HEK293T (cell line): Measurements from ENCODE around the gene URAD.

Experiments
- CTCF ChIA-PET: fragments of 350-600 bp; formaldehyde crosslinking; extraction: SDS; loops from one replicate; lab custom pipeline; 2021; ENCODE audit warnings: antibody characterized with exemption, inconsistent platforms; lab: Yijun Ruan, JAX
- POLR2A ChIA-PET: fragments of 350-600 bp; formaldehyde crosslinking; extraction: SDS; loops from one replicate; lab custom pipeline; 2020; ENCODE audit warnings: antibody characterized with exemption, inconsistent platforms; lab: Yijun Ruan, JAX
- DNase-seq: peaks from one replicate; pipeline ENCODE4 v3.0.0; 2012; ENCODE audit warnings: mixed read lengths; ENCODE audit errors: extremely low spot score
- ARNT ChIP-seq: fragments of 450-650 bp; IDR thresholded peaks from 2 replicates; pipeline ENCODE4 v1.6.1; 2017; ENCODE audit warnings: mild to moderate bottlenecking
- BHLHE40 ChIP-seq: fragments of 450-650 bp; IDR thresholded peaks from 2 replicates; pipeline ENCODE4 v1.6.1; 2016; ENCODE audit warnings: mild to moderate bottlenecking, moderate library complexity, borderline replicate concordance
- CTBP1 ChIP-seq: fragments of 450-650 bp; IDR thresholded peaks from 2 replicates; pipeline ENCODE4 v1.6.1; 2016; ENCODE audit warnings: borderline replicate concordance
- ELF4 ChIP-seq: fragments of 450-650 bp; IDR thresholded peaks from 2 replicates; pipeline ENCODE4 v1.6.1; 2017; ENCODE audit warnings: antibody characterized with exemption
- FOXA1 ChIP-seq: fragments of 450-650 bp; IDR thresholded peaks from 2 replicates; pipeline ENCODE4 v1.6.1; 2016; ENCODE audit warnings: mild to moderate bottlenecking
- FOXK2 ChIP-seq: fragments of 450-650 bp; IDR thresholded peaks from 2 replicates; pipeline ENCODE4 v1.6.1; 2016; ENCODE audit warnings: mild to moderate bottlenecking
- FOXM1 ChIP-seq: fragments of 450-650 bp; IDR thresholded peaks from 2 replicates; pipeline ENCODE4 v1.6.1; 2017; ENCODE audit warnings: mild to moderate bottlenecking, borderline replicate concordance
- HDGF ChIP-seq: fragments of 450-650 bp; IDR thresholded peaks from 2 replicates; pipeline ENCODE4 v1.6.1; 2017; ENCODE audit warnings: antibody characterized with exemption, borderline replicate concordance
- L3MBTL2 ChIP-seq: fragments of 450-650 bp; conservative IDR thresholded peaks from 2 replicates; pipeline ENCODE4 v1.6.1; 2016; ENCODE audit warnings: mild to moderate bottlenecking
- LEF1 ChIP-seq: fragments of 450-650 bp; IDR thresholded peaks from 2 replicates; pipeline ENCODE4 v1.6.1; 2017; ENCODE audit warnings: mild to moderate bottlenecking, borderline replicate concordance
- NFRKB ChIP-seq: fragments of 450-650 bp; IDR thresholded peaks from 2 replicates; pipeline ENCODE4 v1.6.1; 2016; ENCODE audit warnings: mild to moderate bottlenecking, moderate library complexity
- PKNOX1 ChIP-seq: fragments of 450-650 bp; IDR thresholded peaks from 2 replicates; pipeline ENCODE4 v1.6.1; 2016
- SP1 ChIP-seq: fragments of 450-650 bp; IDR thresholded peaks from 2 replicates; pipeline ENCODE4 v1.6.1; 2017
- SUZ12 ChIP-seq: fragments of 450-650 bp; IDR thresholded peaks from 2 replicates; pipeline ENCODE4 v1.6.1; 2016; ENCODE audit warnings: mild to moderate bottlenecking
- TARDBP ChIP-seq: fragments of 450-650 bp; IDR thresholded peaks from 2 replicates; pipeline ENCODE4 v1.6.1; 2016
- ZNF384 ChIP-seq: fragments of 450-650 bp; IDR thresholded peaks from 2 replicates; pipeline ENCODE4 v1.6.1; 2016

URAD gene

GRCh38 chr13:27962128-27962841 is 26.2 kb downstream of the URAD start:
- TF ChIP-seq TARDBP (no peak), LEF1 (no peak), SP1 (no peak), L3MBTL2 (no peak), NFRKB (no peak), ZNF384 (no peak), FOXM1 (no peak), FOXA1 (no peak), FOXK2 (no peak), HDGF (no peak), ELF4 (no peak), SUZ12 (no peak), PKNOX1 (no peak), ARNT (no peak), CTBP1 (no peak), BHLHE40 (no peak)
- ChIA-PET POLR2A (no interaction called here), CTCF (interaction anchor here (1.2 kb wide), 1 partner anchor 136 kb away, joined by 3 read pairs; no protein-coding TSS in a partner anchor)
- no peak for DNase-seq

GRCh38 chr13:27961227-27962085 is 27.0 kb downstream of the URAD start:
- CTCF ChIA-PET: interaction anchor here (1.2 kb wide), 1 partner anchor 135 kb away, joined by 3 read pairs; no protein-coding TSS in a partner anchor
- TF ChIP-seq HDGF (no peak), SP1 (no peak)
- POLR2A ChIA-PET: no interaction called here
- DNase-seq: no peak

- no peak for DNase-seq
- TF ChIP-seq ARNT (no peak), L3MBTL2 (no peak), NFRKB (no peak), FOXA1 (no peak), CTBP1 (no peak), PKNOX1 (no peak), SUZ12 (no peak), TARDBP (no peak), ELF4 (no peak), SP1 (no peak), FOXM1 (no peak), HDGF (no peak), ZNF384 (no peak), FOXK2 (no peak), LEF1 (no peak), BHLHE40 (no peak)
- CTCF ChIA-PET: no interaction called here
- POLR2A ChIA-PET: no interaction called here
Measured at GRCh38 chr13:27960362-27961226, 27.9 kb downstream of the URAD start.

GRCh38 chr13:27959976-27960361 is 28.5 kb downstream of the URAD start:
- CTCF ChIA-PET: no interaction called here
- POLR2A ChIA-PET: no interaction called here
- no peak for DNase-seq
- no peak for TF ChIP-seq ELF4
- TF ChIP-seq FOXA1: no peak
- no peak for TF ChIP-seq SP1
- no peak for TF ChIP-seq ARNT
- TF ChIP-seq PKNOX1: no peak
- no peak for TF ChIP-seq SUZ12
- TF ChIP-seq NFRKB: no peak
- no peak for TF ChIP-seq BHLHE40
- TF ChIP-seq FOXM1: no peak
- TF ChIP-seq TARDBP: no peak
- TF ChIP-seq FOXK2: no peak
- TF ChIP-seq LEF1: no peak
- no peak for TF ChIP-seq HDGF
- no peak for TF ChIP-seq CTBP1
- no peak for TF ChIP-seq L3MBTL2
- TF ChIP-seq ZNF384: no peak

GRCh38 chr13:27956576-27957300 is 31.8 kb downstream of the URAD start:
- ChIA-PET POLR2A (interaction anchor here (1.7 kb wide), 1 partner anchor 11 kb away, joined by 5 read pairs; no protein-coding TSS in a partner anchor), CTCF (interaction anchor here (0.6 to 1.0 kb wide), 4 partner anchors 127 to 638 kb away, joined by 3 read pairs; no protein-coding TSS in a partner anchor)
- DNase-seq: no peak
- TF ChIP-seq HDGF: no peak
- no peak for TF ChIP-seq PKNOX1
- no peak for TF ChIP-seq FOXA1
- no peak for TF ChIP-seq ELF4
- no peak for TF ChIP-seq ZNF384
- TF ChIP-seq ARNT: no peak
- TF ChIP-seq LEF1: no peak
- TF ChIP-seq FOXK2: no peak
- TF ChIP-seq BHLHE40: no peak
- TF ChIP-seq TARDBP: no peak
- TF ChIP-seq CTBP1: no peak
